ENCODE measurements around the gene NEURL2.

Gene NEURL2

DNA sequence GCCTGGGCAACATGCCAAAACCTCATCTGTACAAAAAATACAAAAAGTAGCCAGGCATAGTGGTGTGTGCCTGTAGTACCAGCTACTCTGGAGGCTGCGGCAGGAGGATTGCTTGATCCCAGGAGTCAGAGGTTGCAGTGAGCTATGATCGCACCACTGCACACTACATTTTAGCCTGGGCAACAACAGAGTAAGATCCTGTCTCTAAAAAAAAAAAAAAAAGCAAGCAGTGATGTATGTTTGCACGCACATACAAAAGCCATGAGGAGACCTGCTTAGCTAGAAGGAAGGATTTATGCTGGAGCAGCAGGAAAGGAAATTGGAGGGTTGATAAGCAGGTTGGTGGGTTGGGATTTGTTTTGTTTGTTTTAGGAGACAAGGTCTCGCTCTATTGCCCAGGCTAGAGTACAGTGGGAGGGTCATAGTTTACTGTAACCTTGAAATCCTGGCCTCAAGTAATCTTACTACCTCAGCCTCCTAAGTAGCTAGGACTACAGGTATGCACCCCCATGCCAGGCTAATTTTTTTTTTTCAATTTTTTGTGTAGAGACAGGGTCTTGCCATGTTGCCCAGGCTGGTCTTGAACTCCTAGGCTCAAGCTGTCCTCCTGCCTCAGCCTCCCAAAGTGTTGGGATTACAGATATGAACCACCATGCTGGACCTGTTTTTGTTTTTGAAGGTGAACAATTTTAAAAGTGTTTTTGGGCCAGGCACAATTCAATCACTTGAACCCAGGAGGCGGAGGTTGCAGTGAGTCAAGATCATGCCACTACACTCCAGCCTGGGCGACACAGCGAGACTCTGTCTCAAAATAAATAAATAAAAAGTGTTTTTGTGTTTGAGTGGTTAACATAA lies 29.6 kb downstream of the NEURL2 start:
- ChIA-PET CTCF (no interaction called here), POLR2A (no interaction called here)
- DNase-seq (ENCODE audit: low read depth, low spot score), result no peak
- no peak overlapping the region for H3K4me3 ChIP-seq (ENCODE audit: low read depth, low read length)
- TF ChIP-seq, protein P1, sequence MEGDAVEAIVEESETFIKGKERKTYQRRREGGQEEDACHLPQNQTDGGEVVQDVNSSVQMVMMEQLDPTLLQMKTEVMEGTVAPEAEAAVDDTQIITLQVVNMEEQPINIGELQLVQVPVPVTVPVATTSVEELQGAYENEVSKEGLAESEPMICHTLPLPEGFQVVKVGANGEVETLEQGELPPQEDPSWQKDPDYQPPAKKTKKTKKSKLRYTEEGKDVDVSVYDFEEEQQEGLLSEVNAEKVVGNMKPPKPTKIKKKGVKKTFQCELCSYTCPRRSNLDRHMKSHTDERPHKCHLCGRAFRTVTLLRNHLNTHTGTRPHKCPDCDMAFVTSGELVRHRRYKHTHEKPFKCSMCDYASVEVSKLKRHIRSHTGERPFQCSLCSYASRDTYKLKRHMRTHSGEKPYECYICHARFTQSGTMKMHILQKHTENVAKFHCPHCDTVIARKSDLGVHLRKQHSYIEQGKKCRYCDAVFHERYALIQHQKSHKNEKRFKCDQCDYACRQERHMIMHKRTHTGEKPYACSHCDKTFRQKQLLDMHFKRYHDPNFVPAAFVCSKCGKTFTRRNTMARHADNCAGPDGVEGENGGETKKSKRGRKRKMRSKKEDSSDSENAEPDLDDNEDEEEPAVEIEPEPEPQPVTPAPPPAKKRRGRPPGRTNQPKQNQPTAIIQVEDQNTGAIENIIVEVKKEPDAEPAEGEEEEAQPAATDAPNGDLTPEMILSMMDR (IDR thresholded peaks at IDR 0.05; ENCODE audit: insufficient read depth, low read length, missing control alignments), result no peak

DNA sequence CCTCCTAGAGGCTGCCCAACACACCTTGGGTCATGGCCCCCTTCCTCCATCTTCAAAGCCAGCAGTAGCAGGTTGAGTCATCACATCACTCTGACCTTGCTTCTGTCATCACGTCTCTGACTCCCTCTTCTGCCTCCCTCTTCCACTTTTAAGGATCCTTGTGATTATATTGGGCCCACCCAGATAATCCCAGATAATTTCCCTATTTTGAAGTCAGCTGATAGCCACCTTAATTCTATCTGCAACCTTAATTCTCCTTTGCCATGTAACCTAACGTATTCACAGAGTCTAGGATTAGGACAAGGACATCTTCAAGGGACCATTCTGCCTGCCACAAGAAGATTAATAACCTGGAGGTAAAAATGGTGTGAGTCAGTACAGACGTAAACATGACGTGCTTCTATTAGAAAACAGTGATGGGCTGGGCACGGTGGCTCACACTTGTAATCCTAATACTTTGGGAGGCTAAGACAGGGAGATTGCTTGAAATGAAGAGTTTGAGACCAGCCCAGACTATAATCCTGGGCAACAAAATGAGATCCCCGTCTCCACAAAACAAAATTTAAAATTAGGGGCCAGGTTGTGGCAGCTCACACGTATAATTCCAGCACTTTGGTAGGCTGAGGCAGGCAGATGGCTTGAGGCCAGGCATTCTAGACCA lies 30.3 kb downstream of the NEURL2 start:
- CTCF ChIA-PET, result interaction anchor here (0.9 kb wide), 1 partner anchor 109 kb away, joined by 4 read pairs; no protein-coding TSS in a partner anchor
- POLR2A ChIA-PET, result no interaction called here

DNA sequence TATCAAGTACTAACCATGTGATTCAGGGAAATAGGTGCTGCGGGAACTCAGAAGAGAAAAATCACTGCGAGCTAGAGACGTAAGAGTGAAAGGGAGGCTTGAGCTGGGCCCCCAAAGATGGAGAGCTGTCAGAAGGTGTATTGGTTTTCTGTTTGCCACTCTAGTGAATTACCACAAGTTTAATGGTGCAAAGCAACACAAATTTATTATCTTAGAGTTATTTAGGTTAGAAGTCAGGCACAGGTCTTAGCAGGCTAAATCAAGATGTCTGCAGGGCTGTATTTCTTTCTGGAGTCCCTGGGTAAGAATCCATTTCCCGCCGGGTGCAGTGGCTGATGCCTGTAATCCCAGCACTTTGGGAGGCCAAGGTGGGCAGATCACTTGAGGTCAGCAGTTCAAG lies 31.1 kb downstream of the NEURL2 start:
- no peak for DNase-seq (ENCODE audit: low read depth, low spot score)
- TF ChIP-seq, protein P1 (IDR thresholded peaks at IDR 0.05; ENCODE audit: insufficient read depth, low read length, missing control alignments), result no peak
- CTCF ChIA-PET, result interaction anchor here (0.9 kb wide), 1 partner anchor 110 kb away, joined by 4 read pairs; no protein-coding TSS in a partner anchor
- POLR2A ChIA-PET, result no interaction called here
- no peak overlapping the region for H3K4me3 ChIP-seq (ENCODE audit: low read depth, low read length)

More for the DNA sequence above, 30.3 kb downstream of the NEURL2 start:
- TF ChIP-seq, protein P1 (IDR thresholded peaks at IDR 0.05; ENCODE audit: insufficient read depth, low read length, missing control alignments), result no peak
- H3K4me3 ChIP-seq (ENCODE audit: low read depth, low read length), result no peak overlapping the region
- no peak for DNase-seq (ENCODE audit: low read depth, low spot score)

DNA sequence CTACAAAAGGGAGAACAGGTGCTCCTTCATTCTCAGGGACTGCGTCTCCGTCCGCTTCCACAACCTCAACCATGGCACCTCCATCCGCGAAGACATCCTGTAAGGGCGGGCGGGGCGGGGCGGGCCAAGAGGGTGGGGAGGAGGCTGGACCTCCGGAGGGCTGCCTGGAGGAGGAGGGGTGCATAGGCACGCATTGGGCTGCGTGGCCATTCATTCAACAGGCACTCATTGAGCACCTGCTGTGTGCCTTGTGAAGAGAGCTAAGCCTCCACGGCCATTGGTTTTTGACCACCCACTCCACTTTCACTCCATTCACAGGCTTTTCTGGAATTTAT lies 33.2 kb downstream of the NEURL2 start:
- H3K4me3 ChIP-seq (ENCODE audit: low read depth, low read length), result peak overlapping the region; percentile 67
- no peak for DNase-seq (ENCODE audit: low read depth, low spot score)
- ChIA-PET CTCF (interaction anchor here (0.6 to 2.0 kb wide), 7 partner anchors 10 to 112 kb away, joined by 3 to 7 read pairs (median 3); no protein-coding TSS in a partner anchor), POLR2A (interaction anchor here (1.0 kb wide), 1 partner anchor 24 kb away, joined by 3 read pairs; no protein-coding TSS in a partner anchor)
- TF ChIP-seq, protein P1 (IDR thresholded peaks at IDR 0.05; ENCODE audit: insufficient read depth, low read length, missing control alignments), result no peak

DNA sequence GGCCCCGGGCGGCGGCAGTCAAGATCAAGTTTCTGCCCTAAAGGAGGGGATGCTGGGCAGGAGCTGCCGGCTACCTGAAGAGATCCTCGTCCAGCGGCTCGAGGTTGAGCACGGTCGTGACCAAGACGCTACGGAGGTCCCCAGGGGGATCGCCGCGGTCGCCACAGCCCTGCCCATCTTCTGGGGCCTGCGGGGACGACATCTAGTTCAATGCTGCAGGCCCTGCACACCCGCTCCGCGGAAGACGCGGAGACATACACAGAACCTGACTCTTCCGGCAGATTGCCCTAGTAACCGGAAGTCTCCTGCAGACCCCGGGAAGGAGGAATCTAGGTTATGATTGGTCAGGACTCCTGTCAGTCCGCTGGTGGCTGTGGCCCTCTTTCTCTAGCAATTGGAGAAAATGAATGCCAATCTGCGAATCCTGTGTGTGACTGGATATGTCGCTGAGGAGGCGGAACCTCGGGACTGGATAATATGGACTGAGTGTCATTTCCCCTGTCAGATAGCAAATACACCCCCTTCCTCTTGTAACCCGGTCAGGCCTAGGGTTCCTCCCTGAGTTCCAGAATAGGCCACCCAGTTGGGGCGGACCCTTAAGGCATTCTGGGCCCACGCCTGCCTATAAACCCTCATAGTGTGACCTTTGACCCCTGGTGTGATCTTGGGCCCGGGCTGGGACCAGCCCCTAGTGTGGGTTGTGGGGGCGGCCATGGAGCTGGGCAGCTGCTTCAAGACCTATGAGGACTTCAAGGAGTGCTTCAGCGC lies 33.7 kb downstream of the NEURL2 start, which contains the start of the genes ACOT8 and ZSWIM3:
Gene ACOT8 (minus strand): TSS at position 279 of the 768 bp plus-strand sequence. CDS start 77 bp downstream, at position 202.
Gene ZSWIM3 (plus strand): TSS at position 501 of the 768 bp plus-strand sequence. CDS start 212 bp downstream, at position 713.
- POLR2A ChIA-PET, result interaction anchor here (0.8 to 1.3 kb wide), 4 partner anchors 16 to 25 kb away, joined by 3 to 4 read pairs (median 4); partner anchors contain the start of genes SNX21 and ZSWIM1
- CTCF ChIA-PET, result interaction anchor here (0.9 to 2.0 kb wide), 7 partner anchors 10 to 113 kb away, joined by 3 to 7 read pairs (median 3); no protein-coding TSS in a partner anchor
- TF ChIP-seq, protein P1 (IDR thresholded peaks at IDR 0.05; ENCODE audit: insufficient read depth, low read length, missing control alignments), result no peak

More for the DNA sequence above, 33.7 kb downstream of the NEURL2 start, which contains the start of the genes ACOT8 and ZSWIM3:
- DNase-seq (ENCODE audit: low read depth, low spot score), result peak; percentile 100
- peak within 1 kb of the TSS; percentile 94 for H3K4me3 ChIP-seq (ENCODE audit: low read depth, low read length)
